ENCODE measurements around the gene VEGFB.

GRCh38 chr11:64185693-64186491 is 48.5 kb upstream of the VEGFB start, which contains the start of gene STIP1:
- TF ChIP-seq YY1 (IDR thresholded peaks at IDR 0.05; ENCODE audit: low read depth, low read length) (0 out of 2 replicates have a peak, but pooled peaks have one; percentile 8), ZNF274 (IDR thresholded peaks at IDR 0.05; ENCODE audit: borderline replicate concordance, extremely low read depth, low read length) (no peak), POLR2A (IDR thresholded peaks at IDR 0.05; ENCODE audit: control extremely low read depth in 1 of 2, low read depth in 2 of 2, low read length in 2 of 2) (peak in 1 of 2 experiments; percentile 47; a peak in 2 of 3 replicates), EZH2 (IDR thresholded peaks at IDR 0.05; ENCODE audit: low read depth, low read length, severe bottlenecking) (no peak), ATF2 (IDR thresholded peaks at IDR 0.05; ENCODE audit: low read length) (no peak), RAD21 (IDR thresholded peaks at IDR 0.05 in 1 of 2, conservative IDR thresholded peaks at IDR 0.05 in 1 of 2; ENCODE audit: low read depth in 2 of 2, low read length in 2 of 2) (peak in 1 of 2 experiments; percentile 23; a peak in 1 of 4 replicates), POLR2AphosphoS5 (IDR thresholded peaks at IDR 0.05; ENCODE audit: low read depth, low read length) (peak; percentile 87; the same call in 1 of the 2 replicates)
- TF ChIP-seq, protein P1, sequence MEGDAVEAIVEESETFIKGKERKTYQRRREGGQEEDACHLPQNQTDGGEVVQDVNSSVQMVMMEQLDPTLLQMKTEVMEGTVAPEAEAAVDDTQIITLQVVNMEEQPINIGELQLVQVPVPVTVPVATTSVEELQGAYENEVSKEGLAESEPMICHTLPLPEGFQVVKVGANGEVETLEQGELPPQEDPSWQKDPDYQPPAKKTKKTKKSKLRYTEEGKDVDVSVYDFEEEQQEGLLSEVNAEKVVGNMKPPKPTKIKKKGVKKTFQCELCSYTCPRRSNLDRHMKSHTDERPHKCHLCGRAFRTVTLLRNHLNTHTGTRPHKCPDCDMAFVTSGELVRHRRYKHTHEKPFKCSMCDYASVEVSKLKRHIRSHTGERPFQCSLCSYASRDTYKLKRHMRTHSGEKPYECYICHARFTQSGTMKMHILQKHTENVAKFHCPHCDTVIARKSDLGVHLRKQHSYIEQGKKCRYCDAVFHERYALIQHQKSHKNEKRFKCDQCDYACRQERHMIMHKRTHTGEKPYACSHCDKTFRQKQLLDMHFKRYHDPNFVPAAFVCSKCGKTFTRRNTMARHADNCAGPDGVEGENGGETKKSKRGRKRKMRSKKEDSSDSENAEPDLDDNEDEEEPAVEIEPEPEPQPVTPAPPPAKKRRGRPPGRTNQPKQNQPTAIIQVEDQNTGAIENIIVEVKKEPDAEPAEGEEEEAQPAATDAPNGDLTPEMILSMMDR (IDR thresholded peaks at IDR 0.05; ENCODE audit: control extremely low read depth in 1 of 3, insufficient read depth in 1 of 3, low read depth in 1 of 3, low read length in 3 of 3): peak; percentile 35 to 50 (median 42)
- TF ChIP-seq, protein P2, sequence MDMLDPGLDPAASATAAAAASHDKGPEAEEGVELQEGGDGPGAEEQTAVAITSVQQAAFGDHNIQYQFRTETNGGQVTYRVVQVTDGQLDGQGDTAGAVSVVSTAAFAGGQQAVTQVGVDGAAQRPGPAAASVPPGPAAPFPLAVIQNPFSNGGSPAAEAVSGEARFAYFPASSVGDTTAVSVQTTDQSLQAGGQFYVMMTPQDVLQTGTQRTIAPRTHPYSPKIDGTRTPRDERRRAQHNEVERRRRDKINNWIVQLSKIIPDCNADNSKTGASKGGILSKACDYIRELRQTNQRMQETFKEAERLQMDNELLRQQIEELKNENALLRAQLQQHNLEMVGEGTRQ (IDR thresholded peaks at IDR 0.05; ENCODE audit: low read length): no peak

All from H1 (cell line).